ENCODE measurements around the gene ATXN2.
A peak's percentile ranks its signal among the peaks of the same experiment; 100 is the strongest.
"Not testable (repeated sequence)": the region's sequence is repeated elsewhere in the genome, so short reads cannot be mapped to it uniquely, and the experiment has no call there.

ATXN2 gene

DNA sequence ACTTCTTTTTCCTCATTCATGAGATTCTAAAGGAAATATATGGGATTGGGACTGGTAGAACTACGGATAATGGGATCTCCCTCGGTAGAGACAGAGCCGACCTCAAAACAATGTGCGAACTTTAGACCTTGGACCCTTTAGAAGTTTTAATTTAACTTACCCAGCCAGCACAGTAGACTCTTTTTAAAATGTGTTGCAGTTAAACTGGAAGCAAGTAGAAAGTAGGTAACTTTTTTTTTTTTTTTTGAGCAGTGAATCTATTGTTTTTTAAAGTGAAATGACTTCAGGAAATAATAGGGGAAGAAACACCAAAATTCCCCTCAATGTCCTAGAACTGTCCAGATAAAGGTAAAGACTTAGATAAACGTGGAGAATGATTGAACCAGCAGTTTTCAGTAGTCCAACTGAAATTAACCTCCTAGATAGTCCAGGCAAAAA, 1.1 kb upstream of the ATXN2 start:
- no peak for DNase-seq

DNA sequence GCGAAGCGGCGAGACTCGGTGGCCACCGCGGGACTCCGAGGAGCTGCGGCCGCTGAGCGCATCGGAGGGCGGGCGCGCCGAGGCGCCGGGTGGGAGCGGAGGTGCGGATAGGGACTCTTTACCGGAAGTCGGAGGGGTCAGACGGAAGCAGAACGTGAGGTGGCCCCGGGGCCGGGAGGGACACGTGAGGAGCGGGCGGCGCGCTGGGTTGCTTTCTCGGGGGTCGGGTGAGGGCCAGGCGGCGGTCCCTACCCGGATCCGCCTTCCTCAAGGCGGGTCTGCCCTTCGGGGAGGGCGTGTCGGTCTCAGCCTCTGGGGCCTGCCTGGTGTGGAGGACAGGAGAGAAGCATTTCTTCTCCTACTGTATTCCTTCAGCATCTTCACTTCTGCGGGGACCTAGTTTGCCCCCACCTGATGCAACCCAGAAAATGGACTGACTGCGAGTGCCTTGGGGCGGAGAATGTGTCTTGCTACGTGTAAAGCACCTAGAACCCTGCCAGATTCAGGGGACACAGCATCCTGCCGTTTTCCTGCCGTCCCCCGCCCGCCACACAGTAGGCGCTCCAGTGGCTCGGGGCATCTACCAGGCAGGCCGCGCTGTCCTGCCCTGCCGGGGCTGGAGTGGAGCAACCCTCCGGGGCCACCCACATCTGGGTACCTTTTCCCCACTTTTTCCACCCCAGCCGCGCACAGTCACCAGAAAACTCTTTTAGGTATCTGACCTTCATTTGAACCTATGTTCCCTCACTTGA, 514 bp upstream of the ATXN2 start:
- peak; percentile 93 for DNase-seq

DNA sequence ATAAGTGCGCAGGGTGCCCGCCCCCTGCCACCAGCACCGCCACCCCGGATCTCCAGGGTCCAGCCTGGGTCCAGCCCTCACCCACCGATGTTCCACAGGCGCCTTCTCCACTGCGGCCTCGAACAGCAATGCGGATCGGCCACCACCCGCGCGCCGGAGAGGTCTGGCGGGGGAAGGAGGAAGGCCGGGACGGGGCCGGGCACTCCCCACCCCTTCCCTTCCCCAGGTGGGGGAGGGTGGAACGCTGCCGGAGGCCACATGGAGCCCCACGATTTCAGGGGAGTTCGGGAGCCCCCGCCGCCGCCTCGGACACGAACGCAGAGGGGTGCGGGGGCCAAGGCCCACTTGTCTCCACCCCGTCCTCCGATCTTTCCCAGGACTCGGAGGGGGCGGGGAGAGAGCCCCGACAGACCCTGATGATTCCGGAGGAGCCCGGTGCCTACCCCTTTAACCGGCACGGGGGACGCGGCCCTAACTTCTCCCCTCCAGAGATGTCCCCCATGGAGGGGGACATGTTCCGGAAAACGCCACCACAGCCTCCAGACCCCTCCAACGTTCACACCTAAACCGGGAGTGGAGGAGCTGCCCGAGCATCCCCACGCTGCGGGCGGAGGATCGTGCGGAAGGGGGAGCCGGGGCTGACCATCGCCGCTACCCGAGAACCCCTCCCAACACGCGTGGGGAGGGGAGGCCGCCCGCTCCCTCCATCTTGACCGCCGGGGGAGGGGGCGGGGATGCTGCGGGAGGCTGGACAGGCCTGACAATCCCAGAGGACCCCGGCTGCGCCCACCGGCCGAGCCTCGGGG, 1.1 kb downstream of the ATXN2 start:
- peak; percentile 57 for DNase-seq

DNA sequence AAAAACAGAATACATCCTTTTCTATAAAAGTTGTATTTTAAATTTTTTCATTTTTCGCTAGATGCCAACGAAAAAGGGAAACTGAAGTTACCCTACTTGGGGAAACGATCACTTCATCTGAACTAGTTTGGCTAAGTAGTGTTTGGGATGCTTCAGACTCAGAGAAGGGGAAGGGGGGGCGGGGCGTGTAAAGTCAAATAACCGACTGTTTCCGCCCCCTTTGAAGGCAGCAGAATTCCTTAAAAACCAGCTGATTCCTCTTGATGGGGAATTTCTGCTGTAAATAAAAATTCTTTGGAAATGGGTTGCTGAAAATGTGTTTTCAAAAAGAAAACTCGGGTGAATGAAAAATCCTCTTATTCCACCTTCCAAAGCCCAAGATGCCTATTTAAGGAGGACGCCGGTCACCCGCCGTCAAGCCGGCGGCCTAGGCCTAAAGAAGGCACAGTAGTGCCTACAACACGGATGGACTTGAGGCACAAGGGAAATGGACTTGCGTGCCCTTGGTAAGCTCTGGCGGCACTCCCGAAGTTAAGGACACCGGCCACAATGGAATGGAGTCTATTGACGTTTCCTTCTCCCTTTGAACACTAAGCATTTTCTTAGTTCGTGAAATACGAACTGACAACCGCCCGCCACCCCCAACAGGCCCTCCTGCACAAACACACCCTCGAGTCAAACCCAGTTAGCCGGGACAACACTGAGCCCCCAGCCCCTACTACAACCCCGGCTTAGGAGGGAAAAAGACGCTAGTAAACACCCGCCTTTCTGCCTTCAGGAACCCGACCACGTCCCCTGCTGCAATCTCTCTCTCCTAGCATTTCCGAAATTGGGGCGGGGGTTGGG, 1.9 kb downstream of the ATXN2 start:
- DNase-seq, result peak; percentile 37

DNA sequence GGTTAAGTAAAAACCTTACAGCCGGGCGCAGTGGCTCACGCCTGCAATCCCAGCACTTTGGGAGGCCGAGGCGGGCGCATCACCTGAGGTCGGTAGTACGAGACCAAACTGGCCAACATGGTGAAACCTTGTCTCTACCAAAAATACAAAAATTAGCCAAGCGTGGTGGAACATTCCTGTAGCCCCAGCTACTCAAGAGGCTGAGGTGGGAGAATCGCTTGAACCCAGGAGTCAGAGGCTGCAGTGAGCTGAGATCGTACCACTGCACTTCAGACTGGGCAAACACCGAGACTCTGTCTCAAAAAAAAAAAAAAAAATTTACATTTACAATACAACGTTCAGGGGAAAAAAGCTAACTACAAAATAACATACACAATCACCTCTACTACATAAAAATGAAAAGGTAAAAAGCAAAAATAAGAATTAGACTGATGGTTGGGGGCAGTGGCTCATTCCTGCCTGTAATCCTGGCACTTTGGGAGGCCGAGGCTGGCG, 3.7 kb downstream of the ATXN2 start:
- DNase-seq, result not testable (repeated sequence)

DNA sequence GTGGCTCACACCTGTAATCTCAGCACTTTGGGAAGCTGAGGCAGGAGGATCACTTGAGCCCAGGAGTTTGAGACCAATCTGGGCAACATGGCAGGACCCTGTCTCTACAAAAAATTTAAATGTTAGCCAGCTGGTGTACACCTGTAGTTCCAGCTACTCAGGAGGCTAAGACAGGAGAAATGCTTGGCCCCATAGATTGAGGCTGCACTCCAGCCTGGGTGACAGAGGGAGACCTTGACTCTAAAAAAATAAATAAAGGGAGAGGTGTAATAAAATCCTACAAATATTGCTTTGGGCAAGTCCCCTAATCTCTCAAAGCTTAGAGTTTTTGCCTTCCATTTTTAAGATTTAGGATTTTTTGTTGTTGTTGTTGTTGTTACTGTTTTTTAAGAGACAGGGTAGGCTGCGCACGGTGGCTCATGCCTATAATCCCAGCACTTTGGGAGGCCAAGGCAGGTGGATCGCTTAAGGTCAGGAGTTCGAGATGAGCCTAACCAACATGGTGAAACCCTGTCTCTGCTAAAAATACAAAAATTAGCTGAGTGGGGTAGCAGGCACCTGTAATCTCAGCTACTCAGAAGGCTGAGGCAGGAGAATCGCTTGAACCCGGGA, 7.6 kb downstream of the ATXN2 start:
- DNase-seq, result not testable (repeated sequence)

DNA sequence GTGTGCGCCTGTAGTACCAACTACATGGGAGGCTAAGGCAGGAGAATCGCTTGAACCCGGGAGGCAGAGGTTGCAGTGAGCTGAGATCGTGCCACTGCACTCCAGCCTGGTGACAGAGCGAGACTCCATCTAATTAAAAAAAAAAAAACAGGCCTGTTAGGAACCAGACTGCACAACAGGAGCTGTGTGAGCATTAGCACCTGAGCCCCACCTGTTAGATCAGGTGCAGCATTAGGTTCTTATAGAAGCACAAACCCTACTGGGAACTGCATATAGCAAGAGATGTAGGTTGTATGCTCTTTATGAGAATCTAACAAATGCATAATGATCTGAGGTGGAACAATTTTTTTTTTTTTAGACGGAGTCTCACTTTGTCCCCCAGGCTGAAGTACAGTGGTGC, 8.6 kb downstream of the ATXN2 start:
- DNase-seq, result no peak

DNA sequence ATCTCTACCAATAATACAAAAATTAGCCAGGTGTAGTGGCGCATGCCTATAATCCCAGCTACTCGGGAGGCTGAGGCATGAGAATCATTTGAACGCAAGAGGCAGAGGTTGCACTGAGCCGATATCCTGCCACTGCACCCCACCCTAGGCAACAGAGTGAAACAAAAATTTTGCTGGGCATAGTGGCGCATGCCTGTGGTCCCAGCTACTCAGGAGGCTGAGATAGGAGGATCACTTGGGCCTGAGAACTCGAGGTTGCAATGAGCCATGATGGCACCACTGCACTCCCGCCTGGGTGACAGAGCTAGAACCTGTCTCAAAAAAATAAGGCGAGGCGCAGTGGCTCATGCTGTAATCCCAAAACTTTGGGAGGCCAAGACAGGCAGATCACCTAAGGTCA, 9.5 kb downstream of the ATXN2 start:
- no peak for DNase-seq

DNA sequence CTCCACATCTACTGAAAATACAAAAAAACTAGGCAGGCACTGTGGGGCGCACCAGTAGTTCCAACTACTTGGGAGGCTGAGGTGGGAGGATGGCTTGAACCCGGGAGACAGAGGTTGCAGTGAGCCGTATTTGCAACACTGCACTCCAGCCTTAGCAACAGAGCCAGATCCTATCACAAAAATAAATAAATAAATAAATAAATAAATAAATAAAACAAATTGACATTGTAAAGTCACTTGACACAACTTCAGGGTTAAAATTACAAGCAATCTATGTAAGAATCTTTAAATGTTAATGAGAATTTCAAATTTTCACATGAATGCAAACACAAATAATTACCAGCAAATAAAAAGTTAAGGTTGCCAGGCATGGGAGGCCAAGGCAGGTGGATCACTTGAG, 11.1 kb downstream of the ATXN2 start:
- no peak for DNase-seq

DNA sequence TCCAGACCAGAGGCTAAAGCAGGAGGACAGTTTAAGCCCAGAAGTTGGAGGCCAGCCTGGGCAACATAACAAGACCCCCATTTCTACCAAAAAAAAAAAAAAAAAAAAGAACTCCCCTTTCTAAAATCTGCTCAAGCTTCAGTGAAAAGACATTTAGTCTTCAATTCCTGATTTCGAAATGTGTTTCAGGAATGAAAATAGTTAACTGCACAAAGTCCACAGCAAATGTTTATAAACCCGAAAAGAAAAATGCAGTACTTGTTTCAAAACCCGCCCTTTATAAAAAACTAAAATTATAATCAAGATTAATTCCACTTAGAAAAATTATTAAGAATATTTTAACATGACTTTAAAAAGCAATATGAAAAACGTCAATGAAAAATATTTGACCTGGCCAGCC, 12.1 kb downstream of the ATXN2 start:
- no peak for DNase-seq

DNA sequence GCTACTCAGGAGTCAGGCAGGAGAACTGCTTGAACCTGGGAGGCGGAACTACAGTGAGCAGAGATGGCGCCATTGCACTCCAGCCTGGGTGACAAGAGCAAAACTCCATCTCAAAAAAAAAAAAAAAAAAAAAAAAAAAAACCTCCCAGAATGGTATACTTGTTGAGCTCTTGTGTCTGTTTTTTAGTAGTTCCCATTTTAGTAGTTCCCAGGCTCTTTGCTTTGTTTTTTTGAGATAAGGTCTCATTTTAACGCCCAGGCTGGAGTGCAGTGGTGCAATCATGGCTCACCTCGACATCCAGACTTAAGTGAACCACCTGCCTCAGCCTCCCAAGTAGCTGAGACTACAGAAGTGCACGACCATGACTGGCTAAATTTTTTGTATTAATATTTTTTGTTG, 13.4 kb downstream of the ATXN2 start:
- no peak for DNase-seq

DNA sequence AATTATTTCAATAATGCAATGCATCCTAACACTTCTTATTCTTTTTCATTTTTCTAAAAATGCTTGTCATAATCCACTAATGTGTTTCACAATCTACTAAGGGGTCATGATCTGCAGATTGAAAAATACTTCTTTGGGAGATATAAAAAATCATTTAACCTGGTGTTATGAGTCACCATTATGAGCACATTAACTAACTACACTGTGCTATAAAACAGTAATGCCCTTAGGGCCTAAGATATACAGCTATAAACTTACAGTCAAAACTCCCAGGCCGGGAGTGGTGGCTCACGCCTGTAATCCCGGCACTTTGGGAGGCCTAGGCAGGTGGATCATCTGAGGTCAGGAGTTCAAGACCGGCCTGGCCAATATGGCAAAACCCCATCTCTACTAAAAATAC, 14.2 kb downstream of the ATXN2 start:
- DNase-seq, result no peak

DNA sequence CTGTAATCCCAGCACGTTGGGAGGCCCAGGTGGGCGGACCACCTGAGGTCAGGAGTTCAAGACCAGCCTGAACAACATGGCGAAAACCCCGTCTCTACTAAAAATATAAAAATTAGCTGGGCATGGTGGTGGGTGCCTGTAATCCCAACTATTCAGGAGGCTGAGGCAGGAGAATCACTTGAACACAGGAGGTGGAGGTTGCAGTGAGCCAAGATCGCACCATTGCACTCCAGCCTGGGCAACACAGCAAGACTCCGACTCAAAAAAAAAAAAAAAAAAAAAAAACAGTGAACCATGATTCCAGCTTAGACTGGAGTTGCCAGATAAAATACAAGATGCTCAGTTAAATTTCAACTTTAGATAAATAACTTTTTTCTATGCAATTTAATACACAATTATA, 15.6 kb downstream of the ATXN2 start:
- DNase-seq, result not testable (repeated sequence)

DNA sequence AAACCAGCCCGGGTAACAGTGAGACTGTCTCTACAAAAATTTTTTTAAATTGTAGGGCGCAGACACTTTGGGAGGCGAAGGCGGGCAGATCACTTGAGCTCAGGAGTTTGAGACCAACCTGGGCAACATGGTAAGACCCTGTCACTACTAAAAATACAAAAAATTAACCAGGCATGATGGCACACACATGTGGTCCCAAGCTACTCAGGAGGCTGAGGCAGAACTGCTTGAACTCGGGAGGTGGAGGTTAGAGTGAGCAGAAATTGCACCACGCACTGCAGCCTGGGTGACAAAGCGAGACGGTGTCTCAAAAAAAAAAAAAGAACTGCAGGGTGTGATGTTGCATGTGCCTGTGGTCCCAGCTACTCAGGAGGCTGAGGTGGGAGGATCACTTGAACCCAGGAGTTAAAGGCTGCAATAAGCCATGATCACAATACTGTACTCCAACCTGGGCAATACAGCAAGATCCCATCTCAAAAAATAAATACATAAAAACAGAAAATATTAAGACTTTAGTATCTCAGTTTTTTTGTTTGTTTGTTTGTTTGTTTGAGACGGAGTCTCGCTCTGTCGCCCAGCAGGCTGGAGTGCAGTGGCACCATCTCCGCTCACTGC, 16.9 kb downstream of the ATXN2 start:
- DNase-seq, result no peak

DNA sequence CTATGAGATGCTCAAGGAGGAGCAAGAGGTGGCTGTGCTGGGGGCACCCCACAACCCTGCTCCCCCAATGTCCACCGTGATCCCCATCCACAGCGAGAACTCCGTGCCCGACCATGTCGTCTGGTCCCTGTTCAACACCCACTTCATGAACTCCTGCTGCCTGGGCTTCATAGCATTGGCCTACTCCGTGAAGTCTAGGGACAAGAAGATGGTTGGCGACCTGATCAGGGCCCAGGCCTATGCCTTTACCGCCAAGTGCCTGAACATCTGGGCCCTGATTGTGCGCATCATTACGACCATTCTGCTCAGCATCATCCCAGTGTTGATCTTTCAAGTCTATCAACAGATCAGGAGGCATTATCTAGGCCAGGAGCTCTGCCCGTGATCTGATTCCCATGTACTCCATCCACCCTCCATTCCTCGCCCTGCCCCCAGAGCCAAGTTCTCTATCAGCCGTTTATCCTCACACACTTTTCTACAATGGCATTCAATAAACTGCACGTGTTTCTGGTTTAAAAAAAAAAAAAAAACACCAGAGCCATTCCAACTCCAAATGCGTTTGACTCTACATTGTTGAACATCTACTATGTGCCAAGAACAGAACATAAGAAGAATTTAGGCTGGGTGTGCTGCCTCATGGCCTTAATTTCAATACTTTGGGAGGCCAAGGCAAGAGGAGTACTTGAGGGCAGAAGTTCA, 17.5 kb downstream of the ATXN2 start:
- no peak for DNase-seq

DNA sequence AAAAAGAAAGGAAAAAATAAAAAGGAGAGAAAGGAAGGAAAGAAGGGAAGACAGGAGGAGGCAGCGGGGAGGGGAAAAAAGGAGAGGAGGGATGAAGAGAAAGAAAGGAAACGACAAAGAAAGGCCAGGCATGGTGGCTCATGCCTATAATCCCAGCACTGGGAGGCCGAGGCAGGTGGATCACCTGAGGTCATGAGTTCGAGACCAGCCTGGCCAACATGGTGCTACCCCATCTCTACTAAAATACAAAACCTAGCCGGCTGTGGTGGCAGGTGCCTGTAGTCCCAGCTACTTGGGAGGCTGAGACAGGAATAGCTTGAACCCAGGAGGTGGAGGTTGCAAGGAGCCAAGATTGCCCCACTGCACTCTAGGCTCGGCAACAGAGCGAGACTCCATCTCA, 18.4 kb downstream of the ATXN2 start:
- DNase-seq, result no peak

DNA sequence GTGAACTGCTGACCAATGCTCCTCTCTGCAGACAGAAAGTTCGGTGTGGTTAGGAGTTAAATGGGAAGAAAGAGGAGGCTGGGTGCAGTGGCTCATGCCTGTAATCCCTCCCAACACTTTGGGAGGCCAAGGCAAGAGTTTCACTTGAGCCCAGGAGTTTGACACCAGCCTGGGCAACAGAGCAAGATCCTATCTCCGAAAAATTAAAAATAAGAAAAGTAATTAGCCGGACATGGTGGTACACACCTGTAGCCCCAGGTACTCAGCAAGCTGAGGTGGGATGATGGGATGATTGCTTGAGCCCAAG, 19.0 kb downstream of the ATXN2 start:
- DNase-seq, result no peak

DNA sequence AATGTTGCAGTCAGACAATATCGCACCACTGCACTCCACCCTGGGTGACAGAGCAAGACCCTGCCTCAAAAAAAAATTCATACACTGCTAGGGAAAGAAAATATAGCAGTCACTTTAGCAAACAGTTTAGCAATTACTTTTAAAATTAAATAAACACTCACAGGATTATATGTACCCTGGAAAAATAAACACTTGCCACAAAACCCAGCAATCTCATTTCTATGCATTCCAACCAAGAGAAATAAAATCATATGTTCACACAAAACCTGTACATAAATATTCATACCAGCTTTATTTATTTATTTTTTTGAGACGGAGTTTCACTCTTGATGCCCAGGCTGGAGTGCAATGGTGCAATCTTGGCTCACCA, 20.2 kb downstream of the ATXN2 start:
- no peak for DNase-seq

DNA sequence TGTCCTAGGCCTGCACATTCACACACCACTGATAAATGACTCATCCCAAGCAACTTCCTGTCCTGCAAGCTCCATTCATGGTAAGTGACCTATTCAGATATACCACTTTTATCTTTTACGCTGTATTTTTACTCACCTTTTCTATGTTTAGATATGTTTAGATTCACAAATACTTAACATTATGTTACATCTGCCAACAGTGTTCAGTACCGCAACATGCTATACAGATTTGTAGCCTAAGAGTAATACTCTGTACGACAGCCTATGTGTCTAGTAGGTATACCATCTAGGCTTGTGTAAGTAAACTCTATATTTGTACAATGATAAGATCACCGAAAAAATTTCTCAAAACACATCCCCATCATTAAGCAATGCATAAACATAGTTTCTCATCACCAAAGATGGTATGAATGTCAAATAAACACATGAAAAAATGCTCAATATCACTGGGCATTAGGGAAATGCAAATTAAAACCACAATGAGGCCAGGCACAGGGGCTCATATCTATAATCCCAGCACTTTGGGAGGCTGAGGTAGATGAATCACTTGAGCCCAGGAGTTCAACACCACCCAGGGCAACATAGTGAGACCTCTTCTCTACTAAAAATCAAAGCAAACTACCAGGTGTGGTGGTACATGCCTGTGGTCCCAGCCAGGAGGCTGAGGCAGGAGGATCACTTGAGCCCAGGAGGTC, 20.7 kb downstream of the ATXN2 start:
- DNase-seq, result no peak

DNA sequence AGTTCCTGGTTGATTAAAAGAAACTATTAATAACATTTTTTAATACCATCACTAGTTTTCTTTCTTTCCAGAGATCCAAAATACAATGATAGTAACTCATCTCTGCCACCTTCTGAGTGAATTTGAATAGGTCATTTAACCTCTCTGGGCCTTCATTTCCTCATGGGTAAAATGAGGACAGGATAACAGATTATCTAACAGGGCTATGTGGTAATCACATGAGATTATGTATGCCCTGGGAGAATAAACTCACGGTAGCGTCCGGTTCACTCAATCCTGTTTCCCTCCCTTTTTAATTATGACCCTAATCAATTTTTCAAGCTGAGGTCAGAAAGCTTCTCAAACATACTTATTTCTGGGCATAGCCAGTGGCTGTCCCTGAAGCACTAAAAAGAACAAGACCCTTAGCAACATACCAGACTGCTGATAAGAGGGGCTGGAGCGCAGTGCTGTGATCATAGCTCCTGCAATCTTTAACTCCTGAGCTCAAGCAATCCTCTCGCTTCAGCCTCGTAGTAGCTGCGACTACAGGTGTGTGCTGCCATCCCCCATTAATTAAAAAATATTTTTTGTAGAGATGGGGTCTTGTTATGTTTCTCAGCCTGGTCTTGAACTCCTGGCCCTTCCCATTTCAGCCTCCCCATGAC, 24.2 kb downstream of the ATXN2 start:
- no peak for DNase-seq

DNA sequence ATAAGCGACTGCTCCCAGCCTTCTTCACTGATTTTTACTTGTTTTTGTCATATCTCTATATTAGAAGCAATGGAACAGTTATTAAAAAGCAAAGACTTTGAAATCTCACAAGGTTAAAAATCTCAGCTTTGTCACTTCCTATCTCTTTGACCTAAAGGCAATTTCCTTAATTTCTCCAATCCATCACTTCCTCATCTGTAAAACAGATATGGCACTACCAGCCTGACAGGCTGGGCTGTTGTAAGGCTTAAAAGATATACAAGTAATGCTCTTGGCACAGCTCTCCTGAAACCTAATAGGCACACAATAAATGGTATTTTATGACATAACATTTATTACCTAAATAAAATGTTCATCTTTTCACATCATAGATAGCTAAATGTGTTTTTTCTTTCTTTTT, 25.6 kb downstream of the ATXN2 start:
- DNase-seq, result no peak
